ENCODE results near the gene GPATCH2L. TPM values are rescaled to one million over a fixed set of nuclear protein-coding genes. Genes with fewer than 3 reads are reported as not detected.

Gene GPATCH2L
- total RNA-seq = 10 to 100 TPM; 22.4 to 52.0 (median 39.5) TPM

DNA sequence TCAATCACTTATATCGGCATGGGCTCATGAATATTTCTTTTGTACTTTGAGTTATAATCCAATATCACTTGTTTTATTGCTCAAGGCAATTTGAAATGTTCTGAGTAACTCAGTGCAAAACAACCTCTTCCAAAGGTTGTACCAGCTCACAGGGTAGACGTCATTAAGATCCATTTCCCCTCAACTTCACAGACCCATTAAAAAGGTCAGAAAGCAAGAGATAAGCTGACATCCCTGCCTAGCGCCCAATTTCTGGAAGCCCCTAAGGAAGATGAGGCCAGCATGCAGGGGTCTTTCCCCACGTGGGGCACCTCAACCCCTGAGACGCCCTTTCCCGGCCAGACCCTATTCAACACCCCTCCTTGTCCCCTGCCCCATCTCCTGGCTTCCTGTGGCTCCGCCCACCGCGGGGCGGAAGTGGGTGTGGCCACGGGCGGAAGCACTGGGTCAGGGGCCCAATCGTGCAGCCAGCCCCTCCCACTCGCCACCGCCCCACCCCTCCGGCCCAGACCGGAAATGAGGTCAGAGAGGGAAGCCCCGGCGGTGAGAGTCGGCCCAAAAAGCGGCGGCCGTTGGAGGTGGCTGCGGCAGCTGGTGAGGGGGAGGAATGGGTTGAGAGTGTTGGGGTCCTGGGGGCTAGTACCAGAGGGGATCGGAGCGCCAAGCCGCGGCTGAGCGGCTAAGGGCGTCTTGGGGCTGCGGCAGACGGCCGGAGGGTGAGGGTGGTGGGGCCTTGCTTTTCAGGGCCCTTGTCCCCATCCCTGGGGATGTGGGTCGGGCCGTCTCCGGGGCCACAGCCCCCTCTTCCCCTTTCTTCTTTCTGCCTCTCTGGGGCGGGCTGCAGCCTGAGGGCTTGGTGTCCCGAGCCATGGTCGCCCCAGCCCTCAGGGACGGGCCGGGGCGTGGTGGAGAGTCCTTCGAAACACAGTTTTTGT, at the start of gene GPATCH2L:
Gene GPATCH2L, plus strand, starts transcription at position 525 of the 935 bp plus-strand sequence. CDS start 2,442 bp downstream, outside the sequence.
- H3K36me3 ChIP-seq = peaks cover 0 to 18% (median 9%) of the 10 kb centered on the region in 4 donors
- WGBS, 2 donors = 3 to 4% methylated on average over 25 to 42 of the region's 43 CpGs
- DNase-seq (peak; percentile 91 to 99), ATAC-seq (ENCODE audit: low FRiP score in 2 of 2) (peak; percentile 99 to 100)
- H3K27ac ChIP-seq = peak within 1 kb of the TSS; percentile 78 to 93 (median 92)
- H3K27me3 ChIP-seq = no peaks in the 10 kb centered on the region
- H3K4me1 ChIP-seq = peaks cover 39 to 47% (median 42%) of the 10 kb centered on the region in 4 donors
- TF ChIP-seq EP300 (IDR thresholded peaks at IDR 0.05) (no peak), POLR2A (IDR thresholded peaks at IDR 0.05) (peak in 3 of 4 donors; percentile 31 to 88 (median 81)), POLR2AphosphoS5 (IDR thresholded peaks at IDR 0.05) (peak; percentile 94)
- TF ChIP-seq, protein P1, sequence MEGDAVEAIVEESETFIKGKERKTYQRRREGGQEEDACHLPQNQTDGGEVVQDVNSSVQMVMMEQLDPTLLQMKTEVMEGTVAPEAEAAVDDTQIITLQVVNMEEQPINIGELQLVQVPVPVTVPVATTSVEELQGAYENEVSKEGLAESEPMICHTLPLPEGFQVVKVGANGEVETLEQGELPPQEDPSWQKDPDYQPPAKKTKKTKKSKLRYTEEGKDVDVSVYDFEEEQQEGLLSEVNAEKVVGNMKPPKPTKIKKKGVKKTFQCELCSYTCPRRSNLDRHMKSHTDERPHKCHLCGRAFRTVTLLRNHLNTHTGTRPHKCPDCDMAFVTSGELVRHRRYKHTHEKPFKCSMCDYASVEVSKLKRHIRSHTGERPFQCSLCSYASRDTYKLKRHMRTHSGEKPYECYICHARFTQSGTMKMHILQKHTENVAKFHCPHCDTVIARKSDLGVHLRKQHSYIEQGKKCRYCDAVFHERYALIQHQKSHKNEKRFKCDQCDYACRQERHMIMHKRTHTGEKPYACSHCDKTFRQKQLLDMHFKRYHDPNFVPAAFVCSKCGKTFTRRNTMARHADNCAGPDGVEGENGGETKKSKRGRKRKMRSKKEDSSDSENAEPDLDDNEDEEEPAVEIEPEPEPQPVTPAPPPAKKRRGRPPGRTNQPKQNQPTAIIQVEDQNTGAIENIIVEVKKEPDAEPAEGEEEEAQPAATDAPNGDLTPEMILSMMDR (IDR thresholded peaks at IDR 0.05) = peak in 3 of 6 experiments; percentile 8 to 19 (median 14)
- H3K9me3 ChIP-seq = peaks cover 0 to 5% (median 0%) of the 10 kb centered on the region in 4 donors
- H3K4me3 ChIP-seq = peak within 1 kb of the TSS; percentile 67 to 97 (median 88)

DNA sequence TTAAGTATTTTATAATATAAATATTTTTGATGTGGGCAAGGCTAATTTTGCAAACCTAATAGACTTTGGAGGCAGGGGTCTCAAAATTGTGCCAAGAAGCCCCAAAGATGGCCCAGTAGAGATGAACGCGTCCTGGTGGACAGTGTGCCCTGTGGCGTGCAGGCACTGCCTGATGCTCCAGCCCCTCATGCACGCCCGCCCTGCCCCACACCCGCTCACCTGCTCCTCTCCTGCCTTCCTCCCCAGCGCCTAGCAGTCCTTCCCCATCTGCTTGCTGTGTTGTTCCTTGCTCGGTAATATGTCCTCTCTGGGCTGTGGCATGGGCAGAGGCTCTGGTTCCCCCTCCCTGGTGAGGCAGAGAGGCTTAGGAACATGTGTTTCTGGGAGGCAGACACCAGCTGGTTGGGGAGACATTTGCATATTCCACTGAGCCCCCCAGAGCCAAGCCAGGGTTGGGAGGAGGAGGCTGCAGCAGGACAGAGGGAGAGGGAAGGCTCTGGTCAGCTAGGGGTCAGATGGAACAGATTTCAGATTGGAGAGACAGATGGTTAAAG, 46.8 kb upstream of the GPATCH2L start:
- WGBS, 2 donors = 80 to 81% methylated on average over 8 of the region's 8 CpGs
- DNase-seq (peak in 1 of 2 donors; percentile 52), ATAC-seq (ENCODE audit: low FRiP score in 2 of 2) (no peak)

DNA sequence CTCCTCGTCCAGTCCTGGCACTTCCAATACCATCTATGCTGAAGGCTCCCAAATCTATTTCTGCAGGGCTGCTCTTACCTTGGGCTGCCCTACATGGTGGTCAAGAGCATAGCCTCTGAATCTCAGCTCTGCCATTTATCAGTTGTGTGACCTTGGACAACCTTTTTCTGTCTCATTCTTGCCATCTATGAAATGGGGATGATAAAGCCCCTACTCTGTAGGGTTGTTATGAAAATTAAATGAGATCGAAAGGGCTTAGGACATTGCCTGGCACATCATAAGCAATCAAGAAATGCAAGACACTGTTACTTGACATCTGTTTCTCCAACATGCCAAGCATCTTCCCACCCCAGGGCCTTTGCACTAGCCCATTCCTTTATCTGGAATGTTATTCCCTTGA, 45.5 kb upstream of the GPATCH2L start:
- Histone ChIP-seq H3K36me3 (no peaks in the 10 kb centered on the region), H3K4me1 (peaks cover 0 to under 1% (median 0%) of the 10 kb centered on the region in 4 donors), H3K27me3 (no peaks in the 10 kb centered on the region), H3K27ac (no peak overlapping the region), H3K9me3 (no peaks in the 10 kb centered on the region), H3K4me3 (no peak overlapping the region)
- TF ChIP-seq POLR2AphosphoS5 (IDR thresholded peaks at IDR 0.05) = no peak
- no peak for TF ChIP-seq POLR2A (IDR thresholded peaks at IDR 0.05)
- TF ChIP-seq EP300 (IDR thresholded peaks at IDR 0.05) = no peak
- TF ChIP-seq, protein P1 (IDR thresholded peaks at IDR 0.05) = no peak
- 70 to 87% methylated on average over 2 of the region's 2 CpGs for WGBS, 2 donors
- ATAC-seq (ENCODE audit: low FRiP score in 2 of 2) (no peak), DNase-seq (no peak)

More for the DNA sequence above, 46.8 kb upstream of the GPATCH2L start:
- Histone ChIP-seq H3K27me3 (no peaks in the 10 kb centered on the region), H3K9me3 (no peaks in the 10 kb centered on the region), H3K36me3 (no peaks in the 10 kb centered on the region), H3K4me3 (no peak overlapping the region), H3K4me1 (peaks cover 0 to 5% (median 0%) of the 10 kb centered on the region in 4 donors), H3K27ac (no peak overlapping the region)
- no peak for TF ChIP-seq EP300 (IDR thresholded peaks at IDR 0.05)
- TF ChIP-seq, protein P1 (IDR thresholded peaks at IDR 0.05) = no peak
- no peak for TF ChIP-seq POLR2AphosphoS5 (IDR thresholded peaks at IDR 0.05)
- TF ChIP-seq POLR2A (IDR thresholded peaks at IDR 0.05) = no peak

DNA sequence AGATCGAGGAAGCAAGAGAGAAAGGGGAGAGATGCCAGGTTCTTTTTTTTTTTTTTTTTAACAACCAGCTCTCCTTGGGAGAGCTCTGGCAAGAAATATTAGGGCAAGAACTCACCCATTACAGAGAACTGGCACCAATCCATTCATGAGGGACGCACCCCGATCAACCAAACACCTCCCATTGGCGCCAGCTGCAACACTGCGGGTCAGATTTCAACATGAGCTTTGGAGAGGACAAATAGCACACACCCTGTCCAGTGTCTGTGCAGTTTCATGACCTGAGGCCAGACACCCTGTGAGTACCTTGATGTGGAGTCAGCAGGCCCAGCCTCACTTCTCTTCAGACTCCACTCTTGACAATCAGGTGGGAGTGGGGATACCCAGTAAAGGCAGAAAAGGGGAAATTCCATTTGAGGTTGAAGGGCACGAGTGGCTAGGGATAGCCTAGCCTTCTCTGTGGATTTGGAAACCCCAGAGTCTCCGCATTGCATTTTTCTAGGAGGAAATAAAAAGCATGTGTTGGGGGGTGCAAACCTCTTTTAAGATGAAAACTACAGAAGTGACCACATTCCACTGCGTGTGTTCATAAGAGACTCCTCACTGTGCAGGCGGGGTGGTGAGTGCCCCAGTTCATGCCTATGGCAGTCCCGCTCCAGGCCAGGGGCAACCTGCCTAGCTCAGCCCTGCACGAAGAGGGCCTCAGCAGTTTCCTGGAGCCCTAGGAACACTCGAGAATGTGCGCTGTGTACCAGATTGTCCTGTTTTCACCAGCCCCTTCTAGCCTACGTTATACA, 42.4 kb upstream of the GPATCH2L start:
- Histone ChIP-seq H3K4me1 (no peaks in the 10 kb centered on the region), H3K4me3 (no peak overlapping the region), H3K36me3 (no peaks in the 10 kb centered on the region), H3K27me3 (no peaks in the 10 kb centered on the region), H3K9me3 (no peaks in the 10 kb centered on the region), H3K27ac (no peak overlapping the region)
- no peak for ATAC-seq (ENCODE audit: low FRiP score in 2 of 2)
- 66% methylated on average over 14 of the region's 14 CpGs for WGBS, 2 donors
- no peak for DNase-seq
- TF ChIP-seq, protein P1 (IDR thresholded peaks at IDR 0.05) = no peak
- TF ChIP-seq POLR2AphosphoS5 (IDR thresholded peaks at IDR 0.05) (no peak), EP300 (IDR thresholded peaks at IDR 0.05) (no peak), POLR2A (IDR thresholded peaks at IDR 0.05) (no peak)
